Uterus (tissue), 2 donors: Measurements from ENCODE around the gene FAM13C.

ENCODE experiments used
- CTCF ChIP-seq, 4 experiments: fragments of 200-600 bp in 2 of 4; fragments of 450-650 bp in 2 of 4; sonication (generic) in 2 of 4; IDR thresholded peaks; one replicate each; pipeline ENCODE4 v1.5.1; 2016 to 2019; ENCODE audit warnings: antibody characterized with exemption in 4 of 4, mild to moderate bottlenecking in 2 of 4, moderate library complexity in 1 of 4
- POLR2A ChIP-seq, 2 donors: fragments of 450-650 bp; IDR thresholded peaks; one replicate each; pipeline ENCODE4 v1.6.1; 2016; ENCODE audit warnings: antibody characterized with exemption in 2 of 2, mild to moderate bottlenecking in 1 of 2, moderate library complexity in 1 of 2

GRCh38 chr10:59346321-59346720 lies 16.0 kb downstream of the FAM13C start:
- TF ChIP-seq CTCF (IDR thresholded peaks at IDR 0.05) (no peak), POLR2A (IDR thresholded peaks at IDR 0.05) (no peak)
